Activated T-cell treated with anti-CD3 and anti-CD28 coated beads, Interleukin-2, amount 50 U/mL, for 72 hours (primary cell): ENCODE data around the gene MFAP2. TPM values are rescaled to one million over a fixed set of nuclear protein-coding genes. Genes with fewer than 3 reads are reported as not detected.

Experiments used
- ATAC-seq, 2 donors: fragments of 150-1000 bp; cut with Tn5 transposase; replicated peaks in 1 of 2; 2 replicates each; pipeline ENCODE4 v1.10.0; 2021; ENCODE audit warnings: moderate library complexity in 2 of 2, mild to moderate bottlenecking in 1 of 2
- DNase-seq, 2 donors: peaks; one replicate each; pipeline ENCODE4 v3.0.0; 2021 to 2022; ENCODE audit warnings: mixed read lengths in 1 of 2
- H3K27ac Mint-ChIP-seq: one replicate; pipeline ENCODE4 v1.8.0; 2022; ENCODE audit warnings: mild to moderate bottlenecking, moderate library complexity, mixed read lengths
- H3K27me3 Mint-ChIP-seq: one replicate; pipeline ENCODE4 v1.8.0; 2022; ENCODE audit warnings: low read depth, mixed read lengths
- H3K36me3 Mint-ChIP-seq, 2 donors: one replicate each; pipeline ENCODE4 v1.8.0; 2022; ENCODE audit warnings: mixed read lengths in 2 of 2, mild to moderate bottlenecking in 1 of 2; ENCODE audit not compliant: insufficient read depth in 2 of 2
- H3K4me1 Mint-ChIP-seq: one replicate; pipeline ENCODE4 v1.8.0; 2022; ENCODE audit warnings: low read depth, mixed read lengths
- H3K4me3 Mint-ChIP-seq, 2 donors: one replicate each; pipeline ENCODE4 v1.8.0; 2022; ENCODE audit warnings: mild to moderate bottlenecking in 2 of 2, mixed read lengths in 2 of 2, moderate library complexity in 2 of 2
- H3K9me3 Mint-ChIP-seq, 2 donors: one replicate each; pipeline ENCODE4 v1.8.0; 2022; ENCODE audit warnings: mixed read lengths in 2 of 2
- total RNA-seq, 2 donors: library from RNA; stranded (reverse); gene quantifications; one replicate each; pipeline ENCODE4 v1.2.3, GENCODE V29; 2022

Gene MFAP2
- total RNA-seq, 2 donors from 2014 or later, result 0.37 to 0.67 TPM

GRCh38 chr1:16924919-16925477 lies 55.4 kb downstream of the MFAP2 start:
- ATAC-seq (no peak), DNase-seq (no peak)
- Mint-ChIP-seq H3K4me3 (no peak overlapping the region), H3K27ac (no peak overlapping the region), H3K27me3 (no peaks in the 10 kb centered on the region), H3K9me3 (no peaks in the 10 kb centered on the region), H3K36me3 (no peaks in the 10 kb centered on the region), H3K4me1 (peaks cover 30% of the 10 kb centered on the region)

Other genes starting within 250 kb of the MFAP2 start
- gene RNU1-4, start 240.1 kb downstream of the MFAP2 start, total RNA-seq, result 1,000 to 10,000 TPM; 1,100 to 1,278 TPM
- 1,000 to 10,000 TPM; 1,100 to 1,278 TPM for gene RNU1-2, start 84.6 kb downstream of the MFAP2 start, total RNA-seq
- gene CROCC, start 58.7 kb downstream of the MFAP2 start, total RNA-seq, result 10 to 100 TPM; 16.8 to 24.7 TPM
- gene ATP13A2, start 31.3 kb upstream of the MFAP2 start, total RNA-seq, result 10 to 100 TPM; 22.2 to 23.8 TPM
- 100 to 1,000 TPM in 1 of 2 donors, 10 to 100 TPM in 1; 98.2 to 101 TPM for gene SDHB, start 73.4 kb upstream of the MFAP2 start, total RNA-seq
- gene PADI2, start 138.8 kb upstream of the MFAP2 start, total RNA-seq, result under 1 TPM; 0.10 to 0.14 TPM
- not detected for gene PADI1, start 224.5 kb upstream of the MFAP2 start, total RNA-seq